Measurements from ENCODE around the gene PCMTD2.
"Not testable (repeated sequence)": the region's sequence is repeated elsewhere in the genome, so short reads cannot be mapped to it uniquely, and the experiment has no call there.

The PCMTD2 gene

GRCh38 chr20:64286447-64287263, 31.1 kb downstream of the PCMTD2 start:
- not testable (repeated sequence) for DNase-seq (ENCODE audit: low read depth in 2 of 2)

GRCh38 chr20:64287264-64287590, 31.7 kb downstream of the PCMTD2 start:
- not testable (repeated sequence) for DNase-seq (ENCODE audit: low read depth in 2 of 2)

GRCh38 chr20:64292167-64292566, 36.6 kb downstream of the PCMTD2 start:
- DNase-seq (ENCODE audit: low read depth in 2 of 2): not testable (repeated sequence)

DNA sequence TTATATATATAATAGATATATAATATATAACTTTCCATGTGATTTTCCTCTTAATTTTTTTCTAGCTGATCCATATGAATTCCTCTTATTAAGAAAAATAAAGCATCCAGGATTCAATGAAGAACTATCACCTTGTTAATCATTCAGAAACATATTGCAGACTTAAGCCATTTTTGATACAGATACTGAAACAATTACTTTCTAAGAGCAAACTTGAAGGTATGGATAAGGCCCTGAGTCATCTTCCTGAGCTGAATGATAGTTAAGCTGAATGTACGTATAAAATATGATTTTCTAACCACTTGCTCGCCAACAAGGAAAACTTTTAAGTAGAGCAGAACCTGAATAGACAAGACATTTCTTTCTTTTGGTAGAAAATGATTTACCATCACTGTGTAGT, 47.5 kb downstream of the PCMTD2 start:
- not testable (repeated sequence) for DNase-seq (ENCODE audit: low read depth in 2 of 2)

GRCh38 chr20:64313761-64314160, 58.2 kb downstream of the PCMTD2 start:
- DNase-seq (ENCODE audit: low read depth in 2 of 2): not testable (repeated sequence)

- not testable (repeated sequence) for DNase-seq (ENCODE audit: low read depth in 2 of 2)
Measured at GRCh38 chr20:64315381-64315780, 59.8 kb downstream of the PCMTD2 start.

GRCh38 chr20:64315884-64316283, 60.3 kb downstream of the PCMTD2 start:
- DNase-seq (ENCODE audit: low read depth in 2 of 2): not testable (repeated sequence)

DNA sequence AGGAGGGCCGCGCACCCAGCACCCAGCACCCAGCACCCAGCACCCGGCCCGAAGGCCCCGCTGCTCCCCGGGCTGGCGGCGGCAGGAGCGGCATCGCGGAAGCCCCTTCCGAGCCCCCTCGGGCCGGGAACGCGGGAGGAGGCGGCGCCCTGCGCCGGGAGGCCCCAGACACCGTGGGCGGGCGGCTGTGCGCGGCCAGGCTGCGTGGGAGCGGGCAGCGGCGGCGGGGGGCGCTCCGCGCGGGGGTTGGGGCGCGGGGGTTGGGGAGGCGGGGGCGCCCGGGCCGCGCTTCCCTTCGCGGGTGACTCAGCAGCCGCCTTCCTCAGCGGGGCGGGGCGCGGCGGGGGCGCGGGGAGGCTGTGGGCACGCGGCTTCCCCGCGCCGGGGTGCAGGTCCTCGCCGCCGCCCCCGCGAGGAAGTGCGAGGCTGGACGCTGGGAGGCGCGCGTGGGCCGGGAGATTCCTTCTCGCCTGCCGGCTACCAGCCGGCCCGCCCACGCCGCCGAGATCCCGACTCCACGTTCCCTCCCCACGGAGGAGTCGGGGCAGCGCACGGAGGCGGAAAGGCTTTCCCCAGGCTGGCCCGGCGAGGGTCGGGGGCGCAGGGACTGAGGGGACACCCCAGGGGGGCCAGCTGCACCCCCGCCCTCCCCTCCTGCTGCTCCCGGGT, 61.0 kb downstream of the PCMTD2 start:
- not testable (repeated sequence) for DNase-seq (ENCODE audit: low read depth in 2 of 2)

GRCh38 chr20:64317331-64317730, 61.8 kb downstream of the PCMTD2 start:
- not testable (repeated sequence) for DNase-seq (ENCODE audit: low read depth in 2 of 2)

DNA sequence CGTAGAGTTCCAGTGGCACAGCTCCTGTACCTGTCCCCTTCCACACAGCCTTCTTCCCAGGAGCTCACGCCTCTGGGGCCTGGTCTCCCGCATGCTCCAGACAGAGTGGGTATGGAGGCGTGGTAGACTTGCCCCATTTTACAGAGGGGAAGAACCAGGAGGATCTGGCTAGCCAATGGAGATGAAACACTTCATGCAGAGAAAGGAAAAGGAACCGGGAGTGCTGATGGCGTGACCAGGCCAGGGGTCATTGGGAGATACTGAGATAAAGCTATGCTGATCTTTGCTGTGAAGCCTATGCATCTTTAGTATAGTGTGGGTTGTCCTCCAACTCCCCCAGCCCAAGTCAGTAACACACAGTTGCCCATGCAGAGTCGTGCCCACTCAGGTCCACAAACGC, 62.5 kb downstream of the PCMTD2 start:
- not testable (repeated sequence) for DNase-seq (ENCODE audit: low read depth in 2 of 2)

DNA sequence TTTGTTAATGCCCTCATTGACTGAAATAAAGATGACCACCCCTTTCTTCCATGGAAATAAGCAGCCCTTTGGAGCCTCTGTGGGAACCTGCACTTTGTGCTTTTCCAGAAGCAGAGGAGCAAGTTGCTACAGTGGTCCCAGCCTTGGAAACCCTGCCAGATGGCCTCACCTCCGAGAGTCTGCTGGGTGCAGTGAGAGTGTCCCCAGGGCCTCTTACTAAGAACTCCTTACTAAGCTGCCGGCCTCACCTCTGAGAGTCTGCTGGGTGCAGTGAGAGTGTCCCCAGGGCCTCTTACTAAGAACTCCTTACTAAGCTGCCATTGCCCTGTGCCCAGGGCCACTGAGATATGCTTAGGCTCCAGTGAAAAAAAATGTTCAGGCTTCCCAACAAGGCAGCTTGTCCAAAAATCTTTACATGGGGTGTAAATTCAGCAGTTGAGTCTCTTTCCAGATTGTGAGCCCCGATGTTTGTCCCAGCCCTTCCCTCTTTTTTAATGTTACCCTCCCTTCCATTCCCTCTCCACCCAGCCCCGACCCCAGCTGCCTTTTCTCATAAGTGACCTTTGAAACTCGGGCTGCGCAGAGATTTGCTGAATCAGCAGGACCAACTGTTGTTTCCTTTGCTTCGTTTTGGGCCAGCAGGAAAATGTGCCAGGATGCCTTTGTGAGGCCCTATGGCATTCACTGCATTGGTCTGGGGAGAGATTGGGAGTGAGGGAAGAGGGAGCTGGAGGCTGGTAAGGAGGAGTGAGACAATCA, 66.7 kb downstream of the PCMTD2 start:
- not testable (repeated sequence) for DNase-seq (ENCODE audit: low read depth in 2 of 2)

Measured in stimulated activated CD8-positive, alpha-beta memory T cell treated with anti-CD3 and anti-CD28 coated beads, Interleukin-15, amount 100 ng/mL, for 48 hours (primary cell).